GM12892 (cell line): Measurements from ENCODE around the gene MTFP1.

ENCODE experiments used
- POLR2A ChIP-seq: IDR thresholded peaks from 2 replicates; pipeline ENCODE4 v1.6.1; 2011; ENCODE audit warnings: low read depth, low read length, control low read depth
- TAF1 ChIP-seq: IDR thresholded peaks from 2 replicates; pipeline ENCODE4 v1.6.1; 2011; ENCODE audit warnings: low read depth, mild to moderate bottlenecking, control low read depth, low read length, borderline replicate concordance

GRCh38 chr22:30393885-30394284 is 31.7 kb upstream of the MTFP1 start:
- TF ChIP-seq POLR2A (no peak), TAF1 (no peak)
